K562 (cell line): ENCODE results near the gene BTBD2. TPM values are rescaled to one million over a fixed set of nuclear protein-coding genes. Genes with fewer than 3 reads are reported as not detected.
A peak's percentile ranks its signal among the peaks of the same experiment; 100 is the strongest.

ENCODE experiments used
- ATAC-seq: fragments of 200-7000 bp; cut with Tn5 transposase; 3 replicates; pipeline ENCODE4 v1.9.1; 2020; ENCODE audit warnings: moderate library complexity
- BruUV-seq: library from RNA; stranded (reverse); fragments of 400-500 nt; replicated peaks from 2 replicates; lab custom pipeline; 2021; lab: Mats Ljungman, UMichigan
- CTCF ChIA-PET: fragments of 300-600 bp; formaldehyde crosslinking; extraction: SDS; loops from one replicate; lab custom pipeline; 2021; ENCODE audit warnings: low intra/inter-chr PET ratio; lab: Yijun Ruan, JAX
- POLR2A ChIA-PET: fragments of 300-600, 350-650 bp; sonication (Branson Sonifier 250); formaldehyde crosslinking; extraction: SDS; loops from one replicate; lab custom pipeline; 2021; ENCODE audit warnings: antibody characterized with exemption, inconsistent platforms; lab: Yijun Ruan, JAX
- DNase-seq, 4 experiments: peaks; one replicate each; pipeline versions ENCODE4 v3.0.0 to v3.0.0-alpha.2; 2011 to 2018; ENCODE audit warnings: low spot score in 3 of 4, mixed read lengths in 3 of 4; ENCODE audit errors: extremely low read depth in 1 of 4
- FAIRE-seq: peaks from 2 replicates; lab custom pipeline; 2011; peaks lifted over from hg19 to GRCh38; lab: Jason Lieb, UNC
- H2AFZ ChIP-seq: 2 replicates; pipeline ENCODE4 v1.6.0; 2011; ENCODE audit warnings: low read depth, low read length, control low read depth, inconsistent platforms
- H3K27ac ChIP-seq: fragments of 200-600 bp; 3 replicates; pipeline ENCODE4 v1.8.0; 2011; ENCODE audit warnings: low read depth, mild to moderate bottlenecking, control low read depth, inconsistent platforms, low read length, moderate library complexity, mixed read lengths; ENCODE audit errors: extremely low read depth
- H3K27me3 ChIP-seq, 2 experiments: fragments of 300-600 bp in 1 of 2; 2 replicates in 1 of 2; 3 replicates in 1 of 2; pipeline versions ENCODE4 v1.6.0 to v1.8.0; 2011; ENCODE audit warnings: inconsistent platforms in 2 of 2, low read length in 2 of 2, mild to moderate bottlenecking in 1 of 2, mixed read lengths in 1 of 2, moderate library complexity in 1 of 2; ENCODE audit not compliant: control insufficient read depth in 2 of 2, insufficient read depth in 2 of 2
- H3K36me3 ChIP-seq: fragments of 300-600 bp; 3 replicates; pipeline ENCODE4 v1.8.0; 2011; ENCODE audit warnings: mild to moderate bottlenecking, low read length, inconsistent platforms; ENCODE audit not compliant: control insufficient read depth, insufficient read depth
- H3K4me1 ChIP-seq, 2 experiments: fragments of 200-600 bp in 1 of 2; replicated peaks in 1 of 2; 2 replicates in 1 of 2; 3 replicates in 1 of 2; pipeline versions ENCODE4 v1.5.1 to v1.8.0; 2011; ENCODE audit warnings: inconsistent platforms in 2 of 2, low read length in 2 of 2, mild to moderate bottlenecking in 1 of 2, mixed read lengths in 1 of 2, moderate library complexity in 1 of 2; ENCODE audit not compliant: control insufficient read depth in 2 of 2, insufficient read depth in 2 of 2
- H3K4me2 ChIP-seq: 2 replicates; pipeline ENCODE4 v1.6.1; 2011; ENCODE audit warnings: low read length, control low read depth, inconsistent platforms, mixed read lengths; ENCODE audit not compliant: insufficient read depth
- H3K4me3 ChIP-seq: fragments of 200-600 bp; sonication (generic), shearing (Covaris generic); 2 replicates; pipeline ENCODE4 v1.5.1; 2016; ENCODE audit warnings: control low read depth, inconsistent platforms
- H3K79me2 ChIP-seq: fragments of 200-600 bp; 3 replicates; pipeline ENCODE4 v1.8.0; 2011; ENCODE audit warnings: low read length, inconsistent platforms; ENCODE audit not compliant: control insufficient read depth, insufficient read depth
- H3K9ac ChIP-seq, 2 experiments: 2 replicates each; pipeline versions ENCODE4 v1.6.0 to v1.6.1; 2011; ENCODE audit warnings: low read depth in 2 of 2, low read length in 2 of 2, control low read depth in 1 of 2, inconsistent platforms in 1 of 2, mild to moderate bottlenecking in 1 of 2, mixed read lengths in 1 of 2; ENCODE audit not compliant: insufficient read depth in 1 of 2
- H3K9me1 ChIP-seq: one replicate; pipeline ENCODE4 v1.6.0; 2011; ENCODE audit warnings: inconsistent platforms, mild to moderate bottlenecking, low read length, moderate library complexity; ENCODE audit not compliant: control insufficient read depth, insufficient read depth
- H3K9me3 ChIP-seq: replicated peaks from 2 replicates; pipeline ENCODE4 v1.5.1; 2011; ENCODE audit warnings: low read depth, low read length, inconsistent platforms; ENCODE audit not compliant: control insufficient read depth, insufficient read depth
- H4K20me1 ChIP-seq: replicated peaks from 2 replicates; pipeline ENCODE4 v1.6.1; 2011; ENCODE audit warnings: low read length, inconsistent platforms, mixed read lengths; ENCODE audit not compliant: control insufficient read depth, insufficient read depth
- GABPB2 ChIP-seq: fragments of 250-450 bp; sonication (Bioruptor Pico); conservative IDR thresholded peaks from 2 replicates; pipeline ENCODE4 v1.5.1; 2021; ENCODE audit warnings: mild to moderate bottlenecking
- POLR2G ChIP-seq: fragments of 200-400 bp; formaldehyde crosslinking; IDR thresholded peaks from 2 replicates; pipeline ENCODE4 v1.6.1; 2017; ENCODE audit warnings: low read depth, mild to moderate bottlenecking, antibody characterized with exemption, low read length, moderate library complexity
- PTRF ChIP-seq: fragments of 450-650 bp; IDR thresholded peaks from 2 replicates; pipeline ENCODE4 v1.6.1; 2016; ENCODE audit warnings: mild to moderate bottlenecking, missing genetic modification characterization, missing compliant biosample characterization
- RBFOX2 ChIP-seq: fragments of 200-400 bp; formaldehyde crosslinking; IDR thresholded peaks from 2 replicates; pipeline ENCODE4 v1.6.1; 2017; ENCODE audit warnings: low read depth, mild to moderate bottlenecking, low read length, moderate library complexity
- RBM22 ChIP-seq: fragments of 200-400 bp; formaldehyde crosslinking; IDR thresholded peaks from 2 replicates; pipeline ENCODE4 v1.6.1; 2018; ENCODE audit warnings: low read length, low read depth; ENCODE audit not compliant: poor library complexity, severe bottlenecking
- ZBTB7A ChIP-seq: IDR thresholded peaks from 2 replicates; pipeline ENCODE4 v1.6.1; 2011; ENCODE audit warnings: low read depth, mild to moderate bottlenecking, low read length, moderate library complexity, borderline replicate concordance; ENCODE audit not compliant: control insufficient read depth
- ZFP1 ChIP-seq: fragments of 450-650 bp; formaldehyde crosslinking; IDR thresholded peaks from 2 replicates; pipeline ENCODE4 v1.4.0; 2020; ENCODE audit warnings: mild to moderate bottlenecking, mixed read lengths
- ZNF124 ChIP-seq: sonication (generic); formaldehyde crosslinking; IDR thresholded peaks from 2 replicates; pipeline ENCODE4 v1.8.1; 2022; ENCODE audit warnings: missing genetic modification reagents
- WGBS: fragments of 100-300 bp; shearing (Covaris generic); methylation state at CpG from one replicate; pipeline ENCODE4 v1.1.6; 2016; ENCODE audit warnings: low coverage, mixed read lengths; ENCODE audit not compliant: insufficient coverage; ENCODE audit errors: missing lambda C conversion rate; 5-methylcytosine and 5-hydroxymethylcytosine counted together
- in situ Hi-C: fragments of 300-500 bp; cut with MboI; formaldehyde crosslinking; loops from 4 replicates; pipeline ENCODE4 v1.15.0; 2018; ENCODE audit warnings: inconsistent platforms, mixed read lengths
- intact Hi-C: fragments of 100-400 bp; cut with micrococcal nuclease; formaldehyde crosslinking; loops from 2 replicates; pipeline ENCODE4 v1.14.2; 2022
- polyA plus RNA-seq, 8 experiments: library from polyadenylated mRNA; depleted of rRNA in 4 of 8; stranded (reverse) in 5 of 8; unstranded in 3 of 8; fragments of >200 nt; fragmentation: Nextera tagmentation in 2 of 8; fragmentation: Illumina TruSeq in 1 of 8; extraction: Ambion mirVana in 2 of 8; extraction: Trizol in 1 of 8; gene quantifications; 2 replicates each; pipeline versions ENCODE4 v1.2.1 to v1.2.3, GENCODE V29; 2011 to 2014; ENCODE audit warnings: inconsistent platforms in 1 of 8, missing spikeins in 1 of 8
- total RNA-seq, 7 experiments: library from RNA; depleted of rRNA in 6 of 7; stranded (reverse); fragments of >200 nt in 6 of 7; fragmentation: Illumina TruSeq in 2 of 7; extraction: Trizol in 2 of 7; gene quantifications; 2 replicates each; pipeline versions ENCODE4 v1.2.1 to v1.2.3, GENCODE V29; 2011 to 2021; ENCODE audit warnings: low replicate concordance in 1 of 7

BTBD2 gene
- total and polyA plus RNA-seq, 9 of the 15 experiments (the other 6 are each of a cell fraction or from before 2014, with no cell fraction given), result 0.10 to 15.6 (median 6.9) TPM

DNA sequence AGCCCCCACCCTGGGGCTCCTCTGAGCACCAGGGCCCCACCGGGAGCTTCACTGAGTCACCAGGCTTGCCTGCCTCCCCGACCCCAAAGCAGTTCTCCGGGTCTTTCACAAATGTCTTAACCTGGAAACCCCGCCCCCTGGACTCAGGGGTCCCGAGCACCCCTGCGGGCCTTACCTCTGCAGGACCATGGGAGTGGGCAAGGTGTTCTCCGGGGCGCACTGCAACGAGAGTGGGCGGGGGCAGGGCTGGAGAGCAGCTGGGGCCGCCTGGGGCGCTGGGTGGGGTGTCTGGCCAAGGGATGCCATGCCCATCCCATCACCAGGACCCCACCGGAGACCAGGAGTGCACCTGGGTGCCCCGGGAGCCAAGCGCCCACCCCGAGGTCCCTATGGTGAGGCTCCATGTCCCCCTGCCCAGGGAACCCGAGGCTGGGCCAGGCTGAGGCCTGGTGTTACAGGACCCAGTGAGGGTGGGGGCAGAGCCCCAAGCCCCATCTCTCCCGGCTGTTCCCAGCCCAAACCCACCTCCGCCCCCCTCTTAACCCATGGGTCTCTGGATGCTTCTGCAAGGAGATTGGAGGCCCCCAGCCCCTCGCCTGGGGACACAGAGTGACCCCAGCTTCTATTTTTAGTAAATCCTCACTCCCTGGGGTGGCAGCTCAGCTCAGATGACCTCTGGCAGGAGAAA, 24.6 kb upstream of the BTBD2 start:
- ChIA-PET POLR2A (interaction anchor here (0.6 to 2.7 kb wide), 4 partner anchors 9 to 20 kb away, joined by 3 to 18 read pairs (median 7); no protein-coding TSS in a partner anchor), CTCF (no interaction called here)
- H3K9me1 ChIP-seq, result no peaks in the 10 kb centered on the region
- H2AFZ ChIP-seq, result no peak overlapping the region
- intact Hi-C loops (no loop called here), in situ Hi-C loops (no loop called here)
- BruUV-seq, result no TSS peak
- H3K4me3 ChIP-seq, result no peak overlapping the region
- no peak for FAIRE-seq
- no peak overlapping the region for H3K27ac ChIP-seq
- WGBS, result 86% methylated on average over 11 of the region's 20 CpGs
- peak overlapping the region in 1 of 2 experiments; percentile 89; a peak in 2 of 4 replicates for H3K9ac ChIP-seq
- ATAC-seq, result no peak
- H3K4me2 ChIP-seq, result no peak overlapping the region
- H3K9me3 ChIP-seq, result peaks cover 7% of the 10 kb centered on the region
- H3K4me1 ChIP-seq, result peaks cover 21 to 75% of the 10 kb centered on the region in 2 experiments
- H3K27me3 ChIP-seq, result no peaks in the 10 kb centered on the region
- TF ChIP-seq RBM22 (peak; percentile 34), POLR2G (peak; percentile 33), ZBTB7A (peak; percentile 1; the same call in 1 of the 2 replicates), PTRF (tag) (no peak), ZNF124 (CRISPR knock-in tag) (no peak), ZFP1 (CRISPR knock-in tag) (no peak), GABPB2 (CRISPR knock-in tag) (no peak), RBFOX2 (peak; percentile 68)
- H3K79me2 ChIP-seq, result peaks cover 11% of the 10 kb centered on the region
- peak in 1 of 4 experiments; percentile 36 for DNase-seq
- H3K36me3 ChIP-seq, result peaks cover 70% of the 10 kb centered on the region; the same call in 2 of the 3 replicates
- H4K20me1 ChIP-seq, result peaks cover 17% of the 10 kb centered on the region; the same call in 1 of the 2 replicates
